Melanocyte of skin (primary cell): ENCODE data around the gene MTIF3. TPM values are rescaled to one million over a fixed set of nuclear protein-coding genes. Genes with fewer than 3 reads are reported as not detected.

Source experiments
- small RNA-seq, 2 donors: library from RNA; depleted of rRNA; stranded (forward); fragments of <200 nt; gene quantifications; one replicate each; pipeline ENCODE3, GENCODE V24; 2012
- total RNA-seq, 2 donors: library from RNA; depleted of rRNA; stranded (reverse); fragments of >200 nt; gene quantifications; 2 replicates each; pipeline ENCODE4 v1.2.3, GENCODE V29; 2012

MTIF3 gene, protein sequence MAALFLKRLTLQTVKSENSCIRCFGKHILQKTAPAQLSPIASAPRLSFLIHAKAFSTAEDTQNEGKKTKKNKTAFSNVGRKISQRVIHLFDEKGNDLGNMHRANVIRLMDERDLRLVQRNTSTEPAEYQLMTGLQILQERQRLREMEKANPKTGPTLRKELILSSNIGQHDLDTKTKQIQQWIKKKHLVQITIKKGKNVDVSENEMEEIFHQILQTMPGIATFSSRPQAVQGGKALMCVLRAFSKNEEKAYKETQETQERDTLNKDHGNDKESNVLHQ
- 10 to 100 TPM; 67.9 to 75.4 TPM for total RNA-seq

DNA sequence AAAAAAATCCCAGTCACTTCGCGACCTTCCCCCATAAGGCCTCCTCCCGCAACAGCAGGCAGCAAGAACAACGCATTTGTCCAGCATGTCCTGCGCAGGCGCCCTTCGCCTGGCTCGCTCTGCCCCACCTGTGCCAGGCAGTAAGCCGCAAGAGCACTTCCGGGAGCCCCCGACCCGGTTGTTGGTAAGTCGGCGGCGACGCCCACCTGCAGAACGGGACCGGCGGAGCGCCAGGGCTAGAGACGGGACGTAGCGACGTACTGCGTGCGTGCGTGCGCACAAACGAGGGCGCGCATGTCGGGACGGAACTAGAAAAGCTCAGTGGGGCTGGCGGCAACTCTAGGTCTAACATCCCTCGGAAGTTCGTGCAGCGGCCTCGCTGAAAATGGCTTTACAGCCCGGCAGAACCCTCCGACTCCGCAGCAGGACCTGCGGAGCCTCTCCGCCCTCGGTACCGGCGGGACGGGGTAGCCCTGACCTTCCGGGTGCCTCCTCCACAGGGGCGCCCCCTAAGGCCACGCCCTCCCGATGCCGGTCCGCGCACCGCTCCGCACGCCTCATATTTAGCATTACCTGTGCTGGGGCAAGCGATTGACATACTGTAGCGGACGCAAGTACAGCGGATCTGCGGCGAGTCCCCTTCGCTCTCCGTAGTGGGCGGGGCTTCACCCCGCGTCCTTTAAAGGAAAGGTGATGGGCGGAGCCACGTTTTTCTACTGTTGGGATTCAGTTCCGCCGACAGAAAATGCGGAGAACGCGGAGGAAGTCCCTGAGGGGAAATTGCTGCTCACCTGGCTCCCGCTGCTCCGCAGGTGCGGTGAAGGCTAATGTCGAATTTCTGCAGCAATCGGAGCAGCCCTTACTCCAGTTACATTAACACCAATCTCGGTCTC, at the start of gene MTIF3:
Gene MTIF3 (minus strand): TSS at position 629 of the 893 bp plus-strand sequence. CDS start 10,116 bp downstream, outside the sequence.

DNA sequence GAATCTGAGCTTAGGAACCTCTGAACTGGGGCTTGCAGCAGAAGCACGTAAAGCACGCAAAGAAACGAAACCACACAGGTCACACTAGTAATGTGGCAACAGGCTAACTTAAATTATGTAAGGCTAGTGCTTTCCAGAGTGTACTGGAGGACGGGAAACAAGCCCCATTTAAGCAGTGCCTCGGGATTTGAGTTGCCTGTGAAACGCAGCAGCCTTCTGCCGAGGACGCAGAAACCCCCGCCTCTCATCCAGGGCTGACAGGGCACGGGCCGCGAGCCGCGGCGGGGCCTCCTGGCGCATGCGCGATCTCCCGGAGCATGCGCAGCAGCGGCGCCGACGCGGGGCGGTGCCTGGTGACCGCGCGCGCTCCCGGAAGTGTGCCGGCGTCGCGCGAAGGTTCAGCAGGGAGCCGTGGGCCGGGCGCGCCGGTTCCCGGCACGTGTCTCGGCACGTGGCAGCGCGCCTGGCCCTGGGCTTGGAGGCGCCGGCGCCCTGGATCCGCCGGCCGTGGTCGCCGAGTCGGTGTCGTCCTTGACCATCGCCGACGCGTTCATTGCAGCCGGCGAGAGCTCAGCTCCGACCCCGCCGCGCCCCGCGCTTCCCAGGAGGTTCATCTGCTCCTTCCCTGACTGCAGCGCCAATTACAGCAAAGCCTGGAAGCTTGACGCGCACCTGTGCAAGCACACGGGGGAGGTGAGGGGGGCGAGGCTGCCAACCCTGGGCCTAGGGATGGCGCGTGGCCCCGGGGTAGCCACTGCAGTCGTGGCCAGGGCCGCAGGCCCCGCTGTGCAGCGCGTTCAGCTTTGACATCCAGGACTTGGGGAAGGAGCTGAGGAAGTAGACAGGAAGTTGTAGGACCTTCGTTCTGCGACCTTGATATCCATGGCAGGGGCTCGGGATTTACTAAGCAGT, 25.9 kb downstream of the MTIF3 start, which contains the start of gene GTF3A:
Gene GTF3A (plus strand): TSS at position 374 of the 912 bp plus-strand sequence.

Small RNA genes within 50 kb of the gene (small RNA-seq; reads per million reads assigned to genes)
- gene RNU6-63P (0 reads per million in 2 donors), gene RNY1P1 (0 to 0.04 reads per million in 2 donors)

Other genes with a start within 250 kb of the MTIF3 start
- 100 to 1,000 TPM; 277 to 513 TPM for gene RPL21, start 199.0 kb downstream of the MTIF3 start, total RNA-seq
- 1 to 10 TPM; 1.0 to 1.3 TPM for gene RASL11A, start 179.7 kb downstream of the MTIF3 start, total RNA-seq
- gene GTF3A, start 25.9 kb downstream of the MTIF3 start, total RNA-seq: 100 to 1,000 TPM; 101 to 116 TPM
- gene LNX2, start 170.0 kb upstream of the MTIF3 start, total RNA-seq: 10 to 100 TPM; 15.8 to 19.3 TPM
- 100 to 1,000 TPM in 1 of 2 donors, 10 to 100 TPM in 1; 63.3 to 140 TPM for gene POLR1D, start 171.3 kb upstream of the MTIF3 start, total RNA-seq